ENCODE measurements around the gene SIPA1L3.
"Not testable (repeated sequence)": the region's sequence is repeated elsewhere in the genome, so short reads cannot be mapped to it uniquely, and the experiment has no call there.

Gene SIPA1L3, protein sequence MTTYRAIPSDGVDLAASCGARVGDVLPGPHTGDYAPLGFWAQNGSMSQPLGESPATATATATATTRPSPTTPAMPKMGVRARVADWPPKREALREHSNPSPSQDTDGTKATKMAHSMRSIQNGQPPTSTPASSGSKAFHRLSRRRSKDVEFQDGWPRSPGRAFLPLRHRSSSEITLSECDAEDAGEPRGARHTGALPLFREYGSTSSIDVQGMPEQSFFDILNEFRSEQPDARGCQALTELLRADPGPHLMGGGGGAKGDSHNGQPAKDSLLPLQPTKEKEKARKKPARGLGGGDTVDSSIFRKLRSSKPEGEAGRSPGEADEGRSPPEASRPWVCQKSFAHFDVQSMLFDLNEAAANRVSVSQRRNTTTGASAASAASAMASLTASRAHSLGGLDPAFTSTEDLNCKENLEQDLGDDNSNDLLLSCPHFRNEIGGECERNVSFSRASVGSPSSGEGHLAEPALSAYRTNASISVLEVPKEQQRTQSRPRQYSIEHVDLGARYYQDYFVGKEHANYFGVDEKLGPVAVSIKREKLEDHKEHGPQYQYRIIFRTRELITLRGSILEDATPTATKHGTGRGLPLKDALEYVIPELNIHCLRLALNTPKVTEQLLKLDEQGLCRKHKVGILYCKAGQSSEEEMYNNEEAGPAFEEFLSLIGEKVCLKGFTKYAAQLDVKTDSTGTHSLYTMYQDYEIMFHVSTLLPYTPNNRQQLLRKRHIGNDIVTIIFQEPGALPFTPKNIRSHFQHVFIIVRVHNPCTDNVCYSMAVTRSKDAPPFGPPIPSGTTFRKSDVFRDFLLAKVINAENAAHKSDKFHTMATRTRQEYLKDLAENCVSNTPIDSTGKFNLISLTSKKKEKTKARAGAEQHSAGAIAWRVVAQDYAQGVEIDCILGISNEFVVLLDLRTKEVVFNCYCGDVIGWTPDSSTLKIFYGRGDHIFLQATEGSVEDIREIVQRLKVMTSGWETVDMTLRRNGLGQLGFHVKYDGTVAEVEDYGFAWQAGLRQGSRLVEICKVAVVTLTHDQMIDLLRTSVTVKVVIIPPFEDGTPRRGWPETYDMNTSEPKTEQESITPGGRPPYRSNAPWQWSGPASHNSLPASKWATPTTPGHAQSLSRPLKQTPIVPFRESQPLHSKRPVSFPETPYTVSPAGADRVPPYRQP (N-terminal part only)

GRCh38 chr19:37906869-37907734, at the start of gene SIPA1L3:
Gene SIPA1L3, plus strand, starts transcription at chr19:37907208. Its CDS starts 174,358 bp downstream, at chr19:38081566.
- DNase-seq: peak; percentile 95

- DNase-seq: no peak
These were observed 42.5 kb upstream of the SIPA1L3 start for GRCh38 chr19:37864501-37864900.

DNA sequence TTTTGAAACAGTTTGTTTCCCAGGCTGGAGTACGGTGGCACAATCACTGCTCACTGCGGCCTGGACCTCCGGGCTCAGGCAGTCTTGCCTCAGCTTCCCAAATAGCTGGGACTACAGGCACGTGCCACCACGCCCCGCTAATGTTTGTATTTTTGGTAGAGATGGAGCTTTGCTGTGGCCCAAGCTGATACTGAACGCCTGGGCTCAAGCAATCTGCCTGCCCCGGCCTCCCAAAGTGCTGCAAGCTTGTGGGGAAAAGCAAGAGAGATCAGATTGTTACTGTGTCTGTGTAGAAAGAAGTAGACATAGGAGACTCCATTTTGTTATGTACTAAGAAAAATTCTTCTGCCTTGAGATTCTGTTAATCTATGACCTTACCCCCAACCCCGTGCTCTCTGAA, 41.1 kb upstream of the SIPA1L3 start:
- not testable (repeated sequence) for DNase-seq

DNA sequence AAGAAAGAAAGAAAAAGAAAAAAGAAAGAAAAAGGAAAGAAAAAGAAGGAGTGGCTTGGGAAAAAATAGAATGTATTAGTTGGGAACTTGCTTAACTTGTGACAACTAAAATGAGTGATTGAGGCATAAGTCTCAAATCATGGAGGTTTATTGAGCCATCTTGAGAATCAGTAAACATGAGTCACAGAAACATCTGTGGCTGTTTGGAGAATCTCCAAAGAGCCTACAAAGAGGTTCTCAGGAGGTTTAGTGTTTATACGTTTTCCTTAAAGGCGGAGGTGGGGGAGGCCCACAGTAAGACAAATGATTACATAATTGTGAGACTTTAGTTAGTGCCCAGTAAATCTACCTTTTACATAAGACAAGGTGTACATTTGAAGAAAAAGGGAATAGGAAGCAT, 39.2 kb upstream of the SIPA1L3 start:
- no peak for DNase-seq

GRCh38 chr19:37869766-37870340, 37.2 kb upstream of the SIPA1L3 start:
- DNase-seq: no peak

DNA sequence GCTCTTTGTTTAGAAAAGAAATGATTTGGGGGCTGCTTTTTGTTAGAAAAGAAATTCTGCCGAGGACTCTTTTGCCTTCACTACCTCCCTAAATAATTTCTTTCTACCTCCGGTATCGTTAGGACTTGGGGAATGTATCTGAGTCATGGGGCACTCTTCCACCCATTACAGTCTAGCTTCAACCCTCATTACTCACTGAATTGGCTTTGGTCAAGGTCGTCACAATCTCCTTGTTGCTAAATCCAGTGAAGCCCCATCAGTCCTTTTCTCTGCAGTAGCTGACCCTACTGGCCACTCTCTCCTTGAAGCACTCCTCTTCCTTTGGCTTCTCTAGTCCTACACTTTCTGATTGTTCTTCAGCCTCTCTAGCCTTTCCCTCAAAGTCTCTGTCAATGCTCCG, 34.6 kb upstream of the SIPA1L3 start:
- no peak for DNase-seq

GRCh38 chr19:37874784-37875183, 32.2 kb upstream of the SIPA1L3 start:
- no peak for DNase-seq

GRCh38 chr19:37876032-37876431, 31.0 kb upstream of the SIPA1L3 start:
- DNase-seq: no peak

- DNase-seq: no peak
These were observed 29.9 kb upstream of the SIPA1L3 start for GRCh38 chr19:37877147-37877546.

DNA sequence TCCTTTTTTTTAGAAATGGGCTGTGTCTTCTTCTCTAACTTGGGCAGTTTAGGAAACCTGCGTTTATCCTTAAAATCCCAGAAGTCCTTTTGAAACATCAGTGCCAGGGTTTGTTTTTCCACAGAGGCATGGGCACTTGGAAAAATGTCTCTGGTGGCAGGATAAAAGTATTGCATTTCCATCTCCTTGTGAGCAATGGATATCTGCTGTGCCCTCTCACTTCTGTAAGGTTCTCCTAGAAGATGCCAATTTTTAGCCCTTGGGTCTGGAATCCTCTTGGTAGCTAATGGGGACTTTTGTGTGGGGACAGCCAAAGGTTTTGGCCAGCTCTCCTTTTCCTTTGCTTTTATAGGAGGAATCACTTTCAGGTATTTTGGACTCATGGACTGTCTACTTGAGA, 21.6 kb upstream of the SIPA1L3 start:
- DNase-seq: no peak

- DNase-seq: no peak
These were observed 20.4 kb upstream of the SIPA1L3 start for GRCh38 chr19:37886571-37886970.

- DNase-seq: no peak
These were observed 13.0 kb upstream of the SIPA1L3 start for GRCh38 chr19:37893845-37894575.

DNA sequence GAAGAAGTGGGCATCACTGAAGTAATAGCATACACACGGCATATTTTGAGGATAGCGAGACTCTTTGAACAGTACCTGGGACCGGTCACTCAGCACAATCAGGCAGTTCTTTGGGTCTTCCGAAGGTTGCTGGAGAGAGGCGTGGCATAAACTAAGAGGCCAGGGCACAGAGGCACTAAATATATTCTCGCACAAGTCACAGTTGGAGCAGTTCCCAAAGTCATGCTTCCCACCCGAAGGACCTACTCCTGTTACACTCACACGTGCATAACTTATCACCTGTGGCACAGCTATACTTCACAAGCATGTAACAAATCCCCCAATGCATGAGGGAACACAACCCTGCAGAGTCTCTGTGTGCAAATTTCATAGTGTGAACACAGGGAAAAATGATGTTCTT, 10.8 kb upstream of the SIPA1L3 start:
- DNase-seq: no peak

GRCh38 chr19:37899453-37899852, 7.6 kb upstream of the SIPA1L3 start:
- no peak for DNase-seq

- DNase-seq: no peak
These were observed 7.0 kb upstream of the SIPA1L3 start for GRCh38 chr19:37899966-37900365.

- DNase-seq: peak; percentile 89
These were observed 4.3 kb upstream of the SIPA1L3 start for GRCh38 chr19:37902668-37903067.

- no peak for DNase-seq
These were observed 3.9 kb upstream of the SIPA1L3 start for GRCh38 chr19:37903096-37903495.

DNA sequence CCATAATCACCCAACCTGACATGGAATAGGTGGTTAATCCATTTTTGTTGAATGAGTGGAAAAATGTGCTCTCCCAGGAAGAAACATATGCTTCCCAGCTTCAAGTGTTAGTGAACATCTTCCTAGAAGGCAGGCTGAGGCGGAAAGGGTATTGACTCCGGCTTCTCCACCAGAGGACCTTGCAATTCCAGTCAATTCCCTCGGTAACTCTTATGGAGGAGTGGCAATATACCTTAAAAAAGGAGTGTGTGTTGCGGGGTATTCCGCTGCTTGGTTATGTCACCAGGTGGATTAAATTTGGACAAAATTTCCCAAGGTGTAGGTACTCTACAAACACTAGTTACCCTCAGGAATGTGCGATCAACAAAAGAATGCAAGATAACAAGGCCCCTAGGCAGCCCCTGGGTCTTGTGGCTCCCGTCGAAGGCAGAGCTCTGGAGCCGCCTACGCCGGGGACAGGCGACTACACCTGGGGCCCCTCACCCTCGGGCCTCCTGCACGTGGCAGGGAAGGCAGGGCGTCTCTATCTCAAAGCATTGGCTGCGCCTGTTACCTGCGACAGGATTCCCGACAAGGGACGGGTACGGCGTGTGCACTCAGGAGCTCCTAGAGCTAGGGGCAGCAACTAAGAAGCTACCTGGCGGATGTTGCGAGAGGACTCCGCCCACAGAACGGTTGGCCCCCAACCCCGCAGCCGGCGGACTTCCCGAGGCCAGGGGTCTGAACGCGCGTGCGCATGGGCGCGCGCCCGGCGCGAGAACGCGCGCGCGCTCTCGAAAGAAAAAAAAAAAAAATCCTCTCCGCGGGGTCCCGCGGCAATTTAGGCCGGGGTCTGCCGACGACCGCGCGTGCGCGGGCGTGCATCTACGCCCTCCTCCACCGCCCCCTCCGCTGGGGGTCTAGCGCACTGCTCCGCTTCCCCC, 801 bp upstream of the SIPA1L3 start, which contains the start of gene WDR87:
Gene WDR87, minus strand, starts transcription at position 649 of the 923 bp plus-strand sequence. CDS start 8,355 bp downstream, outside the sequence.
- peak; percentile 70 for DNase-seq

DNA sequence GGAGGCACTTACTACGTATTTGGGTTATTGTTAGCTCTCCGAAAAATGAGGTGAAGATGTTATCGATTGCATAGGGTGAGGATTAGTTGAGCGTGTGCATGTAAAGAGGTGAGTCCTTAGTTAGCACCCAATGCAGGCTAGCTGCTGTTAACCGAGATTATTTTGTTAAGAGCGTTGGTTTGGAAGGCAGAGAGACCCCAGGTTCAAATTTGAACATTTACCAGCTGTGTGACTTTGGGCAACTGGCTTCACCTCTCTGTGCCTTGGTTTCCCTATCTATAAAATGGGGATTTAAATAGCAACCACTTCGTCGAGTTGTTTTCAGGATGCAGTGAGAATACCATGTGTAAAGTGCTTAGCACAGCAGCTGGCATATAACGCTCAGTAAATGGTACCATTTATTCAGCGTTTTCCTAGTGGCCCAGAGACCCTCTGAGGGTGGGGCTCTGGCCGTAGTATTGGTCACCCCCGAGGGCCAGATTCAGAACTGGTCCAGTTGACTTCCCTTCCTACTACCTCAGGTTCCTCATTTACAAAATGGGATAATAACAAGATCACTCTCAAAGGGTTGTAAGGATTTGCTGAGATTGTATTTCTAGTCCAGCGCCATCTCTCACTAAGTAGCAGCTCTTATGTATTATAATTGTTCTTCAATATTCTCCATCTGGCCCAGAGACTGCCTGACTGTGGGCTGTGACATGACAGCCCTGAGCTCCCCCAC, 887 bp downstream of the SIPA1L3 start:
- DNase-seq: no peak

Data from NCI-H1436 (cell line).